GM18526 (cell line): Measurements from ENCODE around the gene HJV.
A peak's percentile ranks its signal among the peaks of the same experiment; 100 is the strongest.

ENCODE experiments used
- POLR2A ChIP-seq: IDR thresholded peaks from 3 replicates; pipeline ENCODE4 v1.6.1; 2011; ENCODE audit not compliant: insufficient read length; ENCODE audit errors: extremely low read depth

The HJV gene

GRCh38 chr1:146021622-146022402 lies at the start of gene HJV:
HJV (minus strand) TSS chr1:146021735; CDS start chr1:146020231, 1,504 bp downstream.
- TF ChIP-seq POLR2A = no peak

GRCh38 chr1:146051852-146052676 lies 30.5 kb upstream of the HJV start:
- peak; percentile 99 for TF ChIP-seq POLR2A

GRCh38 chr1:146051452-146051851 lies 29.9 kb upstream of the HJV start:
- TF ChIP-seq POLR2A = no peak

GRCh38 chr1:146049436-146049835 lies 27.9 kb upstream of the HJV start:
- no peak for TF ChIP-seq POLR2A

- TF ChIP-seq POLR2A = no peak
These were observed 25.1 kb upstream of the HJV start for GRCh38 chr1:146046664-146047063.

GRCh38 chr1:146039844-146040194 lies 18.3 kb upstream of the HJV start:
- TF ChIP-seq POLR2A = no peak

- no peak for TF ChIP-seq POLR2A
These were observed 15.6 kb upstream of the HJV start for GRCh38 chr1:146036965-146037646.

GRCh38 chr1:146036241-146036964 lies 14.9 kb upstream of the HJV start:
- TF ChIP-seq POLR2A = no peak

GRCh38 chr1:146035048-146035423 lies 13.5 kb upstream of the HJV start:
- TF ChIP-seq POLR2A = no peak

GRCh38 chr1:146032631-146033219 lies 11.2 kb upstream of the HJV start:
- no peak for TF ChIP-seq POLR2A

GRCh38 chr1:146031476-146031875 lies 9.9 kb upstream of the HJV start:
- TF ChIP-seq POLR2A = no peak

- TF ChIP-seq POLR2A = no peak
These were observed 7.6 kb upstream of the HJV start for GRCh38 chr1:146029117-146029516.

GRCh38 chr1:146022403-146023127 lies 1.0 kb upstream of the HJV start:
- TF ChIP-seq POLR2A = no peak

GRCh38 chr1:146021050-146021445 lies 487 bp downstream of the HJV start:
- no peak for TF ChIP-seq POLR2A
